COR-L47 (cell line): ENCODE data around the gene CYP4F2.
"Not testable (repeated sequence)": the region's sequence is repeated elsewhere in the genome, so short reads cannot be mapped to it uniquely, and the experiment has no call there.

Source experiments
- DNase-seq: peaks from one replicate; lab custom pipeline; 2025; lab: John Stamatoyannopoulos, UW

CYP4F2 gene

GRCh38 chr19:15897738-15898276, at the start of gene CYP4F2:
Gene CYP4F2 (minus strand): TSS chr19:15898074. CDS start chr19:15897611, 463 bp downstream.
- no peak for DNase-seq

GRCh38 chr19:15945301-15945700, 47.4 kb upstream of the CYP4F2 start:
- DNase-seq = no peak

- no peak for DNase-seq
Measured at GRCh38 chr19:15944401-15944800, 46.5 kb upstream of the CYP4F2 start.

- DNase-seq = no peak
Measured at GRCh38 chr19:15937771-15938170, 39.9 kb upstream of the CYP4F2 start.

GRCh38 chr19:15936950-15937349, 39.1 kb upstream of the CYP4F2 start:
- DNase-seq = no peak

- no peak for DNase-seq
Measured at GRCh38 chr19:15936173-15936572, 38.3 kb upstream of the CYP4F2 start.

GRCh38 chr19:15935167-15935702, 37.4 kb upstream of the CYP4F2 start:
- no peak for DNase-seq

- DNase-seq = peak; percentile 15
Measured at GRCh38 chr19:15934332-15935078, 36.6 kb upstream of the CYP4F2 start, which contains the start of gene CYP4F11. Gene CYP4F11 (minus strand): TSS chr19:15934529. CDS start chr19:15934408, 121 bp downstream.

GRCh38 chr19:15933761-15934331, 36.0 kb upstream of the CYP4F2 start:
- not testable (repeated sequence) for DNase-seq

- no peak for DNase-seq
Measured at GRCh38 chr19:15928321-15928720, 30.4 kb upstream of the CYP4F2 start.

- no peak for DNase-seq
Measured at GRCh38 chr19:15926484-15926883, 28.6 kb upstream of the CYP4F2 start.

GRCh38 chr19:15923702-15924101, 25.8 kb upstream of the CYP4F2 start:
- DNase-seq = no peak

GRCh38 chr19:15922021-15922420, 24.1 kb upstream of the CYP4F2 start:
- no peak for DNase-seq

GRCh38 chr19:15919243-15919642, 21.4 kb upstream of the CYP4F2 start:
- no peak for DNase-seq

GRCh38 chr19:15915109-15915508, 17.2 kb upstream of the CYP4F2 start:
- no peak for DNase-seq

GRCh38 chr19:15913830-15914229, 16.0 kb upstream of the CYP4F2 start:
- no peak for DNase-seq

- no peak for DNase-seq
Measured at GRCh38 chr19:15913384-15913783, 15.5 kb upstream of the CYP4F2 start.

GRCh38 chr19:15911599-15912235, 13.8 kb upstream of the CYP4F2 start:
- no peak for DNase-seq

GRCh38 chr19:15905026-15905425, 7.2 kb upstream of the CYP4F2 start:
- no peak for DNase-seq

- not testable (repeated sequence) for DNase-seq
Measured at GRCh38 chr19:15902898-15903297, 5.0 kb upstream of the CYP4F2 start.

GRCh38 chr19:15902254-15902653, 4.4 kb upstream of the CYP4F2 start:
- DNase-seq = no peak

GRCh38 chr19:15900504-15900903, 2.6 kb upstream of the CYP4F2 start:
- DNase-seq = no peak

- not testable (repeated sequence) for DNase-seq
Measured at GRCh38 chr19:15900032-15900431, 2.2 kb upstream of the CYP4F2 start.
